Fibroblast of mammary gland (primary cell): Measurements from ENCODE around the gene CCR5.
"Not testable (repeated sequence)": the region's sequence is repeated elsewhere in the genome, so short reads cannot be mapped to it uniquely, and the experiment has no call there.

Source experiments
- DNase-seq: peaks from one replicate; pipeline ENCODE4 v3.0.0-alpha.2; 2010; ENCODE audit warnings: low read depth
- H3K4me3 ChIP-seq: 2 replicates; pipeline ENCODE4 v1.5.1; 2011; ENCODE audit warnings: low read depth, mild to moderate bottlenecking, low read length, moderate library complexity; ENCODE audit not compliant: control insufficient read depth
- CTCF ChIP-seq: conservative IDR thresholded peaks from 2 replicates; pipeline ENCODE4 v1.5.1; 2011; ENCODE audit warnings: low read depth, low read length, inconsistent platforms; ENCODE audit not compliant: control insufficient read depth, insufficient read depth

CCR5 gene

GRCh38 chr3:46399098-46399497 is 28.4 kb downstream of the CCR5 start:
- TF ChIP-seq CTCF: no peak
- DNase-seq: no peak
- no peak overlapping the region for H3K4me3 ChIP-seq

- DNase-seq: no peak
- H3K4me3 ChIP-seq: no peak overlapping the region
- TF ChIP-seq CTCF: no peak
Observed at GRCh38 chr3:46399557-46399956, 28.8 kb downstream of the CCR5 start.

GRCh38 chr3:46400000-46400734 is 29.4 kb downstream of the CCR5 start:
- TF ChIP-seq CTCF: no peak
- DNase-seq: peak; percentile 73

GRCh38 chr3:46400846-46401245 is 30.1 kb downstream of the CCR5 start:
- no peak for TF ChIP-seq CTCF
- DNase-seq: no peak

More at GRCh38 chr3:46400000-46400734, 29.4 kb downstream of the CCR5 start:
- no peak overlapping the region for H3K4me3 ChIP-seq

GRCh38 chr3:46401579-46401978 is 30.8 kb downstream of the CCR5 start:
- no peak for DNase-seq
- no peak for TF ChIP-seq CTCF
- H3K4me3 ChIP-seq: no peak overlapping the region

More at GRCh38 chr3:46400846-46401245, 30.1 kb downstream of the CCR5 start:
- no peak overlapping the region for H3K4me3 ChIP-seq

GRCh38 chr3:46402902-46403301 is 32.2 kb downstream of the CCR5 start:
- not testable (repeated sequence) for H3K4me3 ChIP-seq, DNase-seq

GRCh38 chr3:46405301-46406019 is 34.7 kb downstream of the CCR5 start:
- DNase-seq: no peak
- no peak for TF ChIP-seq CTCF
- no peak overlapping the region for H3K4me3 ChIP-seq
